ENCODE measurements around the gene MAP1B.

MAP1B gene

DNA sequence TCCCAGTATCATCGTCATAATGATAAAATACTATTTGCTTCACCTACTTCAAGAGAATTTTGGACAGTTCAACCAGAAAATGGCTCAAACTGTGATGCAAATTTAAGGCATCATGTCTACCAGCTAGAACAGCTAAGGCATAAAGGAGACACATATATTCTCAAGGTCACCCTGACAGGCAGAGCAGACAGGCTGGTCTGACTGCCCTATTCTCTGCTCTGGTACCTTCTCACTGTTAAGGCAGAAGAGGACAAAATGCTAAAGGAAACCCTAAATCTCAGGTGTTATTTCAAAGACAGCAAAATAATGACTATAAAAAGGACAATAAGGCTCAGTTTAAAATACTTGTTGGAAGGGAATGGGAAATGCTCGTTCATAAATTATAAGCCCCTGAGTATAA lies 125.6 kb downstream of the MAP1B start:
- no peaks in the 10 kb centered on the region for H3K4me1 ChIP-seq (ENCODE audit: low read length)
- no peaks in the 10 kb centered on the region for H3K9me3 ChIP-seq (replicated peaks; ENCODE audit: insufficient read depth, low read length)
- no peak for DNase-seq
- no peaks in the 10 kb centered on the region for H3F3A ChIP-seq (ENCODE audit: insufficient read depth, low read length)
- H3K27me3 ChIP-seq (replicated peaks; ENCODE audit: insufficient read depth, low read length): no peaks in the 10 kb centered on the region
- H3K4me2 ChIP-seq (ENCODE audit: low read depth, low read length): no peak overlapping the region
- no peak overlapping the region for H3K27ac ChIP-seq (ENCODE audit: low read length)
- H3K79me2 ChIP-seq (ENCODE audit: low read length): no peaks in the 10 kb centered on the region
- no peak overlapping the region for H3K9ac ChIP-seq (ENCODE audit: low read length)
- H3K36me3 ChIP-seq (replicated peaks; ENCODE audit: insufficient read depth, low read length): 0 out of 2 replicates have a peak, but pooled peaks cover 3% of the 10 kb centered on the region
- 0 out of 2 replicates have a peak, but pooled peaks cover 3% of the 10 kb centered on the region for H4K20me1 ChIP-seq (ENCODE audit: insufficient read depth, low read length)
- H3K9me2 ChIP-seq (replicated peaks; ENCODE audit: insufficient read depth, low read length): no peaks in the 10 kb centered on the region
- H2AFZ ChIP-seq (ENCODE audit: low read length): no peak overlapping the region
- TF ChIP-seq, protein P1, sequence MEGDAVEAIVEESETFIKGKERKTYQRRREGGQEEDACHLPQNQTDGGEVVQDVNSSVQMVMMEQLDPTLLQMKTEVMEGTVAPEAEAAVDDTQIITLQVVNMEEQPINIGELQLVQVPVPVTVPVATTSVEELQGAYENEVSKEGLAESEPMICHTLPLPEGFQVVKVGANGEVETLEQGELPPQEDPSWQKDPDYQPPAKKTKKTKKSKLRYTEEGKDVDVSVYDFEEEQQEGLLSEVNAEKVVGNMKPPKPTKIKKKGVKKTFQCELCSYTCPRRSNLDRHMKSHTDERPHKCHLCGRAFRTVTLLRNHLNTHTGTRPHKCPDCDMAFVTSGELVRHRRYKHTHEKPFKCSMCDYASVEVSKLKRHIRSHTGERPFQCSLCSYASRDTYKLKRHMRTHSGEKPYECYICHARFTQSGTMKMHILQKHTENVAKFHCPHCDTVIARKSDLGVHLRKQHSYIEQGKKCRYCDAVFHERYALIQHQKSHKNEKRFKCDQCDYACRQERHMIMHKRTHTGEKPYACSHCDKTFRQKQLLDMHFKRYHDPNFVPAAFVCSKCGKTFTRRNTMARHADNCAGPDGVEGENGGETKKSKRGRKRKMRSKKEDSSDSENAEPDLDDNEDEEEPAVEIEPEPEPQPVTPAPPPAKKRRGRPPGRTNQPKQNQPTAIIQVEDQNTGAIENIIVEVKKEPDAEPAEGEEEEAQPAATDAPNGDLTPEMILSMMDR (IDR thresholded peaks at IDR 0.05; ENCODE audit: low read length): no peak
- no peak for TF ChIP-seq EZH2 (optimal IDR thresholded peaks at IDR 0.05; ENCODE audit: low read depth, low read length)
- no peak for TF ChIP-seq EZH2phosphoT487 (IDR thresholded peaks at IDR 0.05; ENCODE audit: low read length)
- H3K4me3 ChIP-seq (ENCODE audit: low read length): no peak overlapping the region

DNA sequence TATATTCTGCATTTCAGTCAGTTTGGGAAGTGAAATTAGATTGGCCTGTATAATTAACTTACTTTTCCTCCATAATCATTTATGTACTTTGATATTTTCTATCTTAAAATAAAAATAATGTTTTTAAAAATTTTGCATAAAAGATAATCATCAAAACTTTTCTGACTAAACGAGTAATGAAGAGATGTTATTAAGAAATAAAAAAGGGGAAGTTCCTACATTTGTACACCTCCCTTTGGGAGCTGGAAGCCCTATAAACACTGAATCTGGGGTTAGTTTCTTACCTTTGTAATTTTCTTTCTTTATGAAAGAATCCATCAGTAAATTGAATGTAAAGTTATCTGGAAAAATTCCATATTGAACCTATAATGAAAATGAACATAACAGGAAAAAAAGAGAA lies 126.6 kb downstream of the MAP1B start:
- Histone ChIP-seq H3K27ac (ENCODE audit: low read length) (no peak overlapping the region), H3K36me3 (replicated peaks; ENCODE audit: insufficient read depth, low read length) (0 out of 2 replicates have a peak, but pooled peaks cover 3% of the 10 kb centered on the region), H3K79me2 (ENCODE audit: low read length) (no peaks in the 10 kb centered on the region), H3K9ac (ENCODE audit: low read length) (no peak overlapping the region), H3F3A (ENCODE audit: insufficient read depth, low read length) (no peaks in the 10 kb centered on the region), H3K27me3 (replicated peaks; ENCODE audit: insufficient read depth, low read length) (no peaks in the 10 kb centered on the region), H4K20me1 (ENCODE audit: insufficient read depth, low read length) (0 out of 2 replicates have a peak, but pooled peaks cover 3% of the 10 kb centered on the region), H3K4me3 (ENCODE audit: low read length) (no peak overlapping the region), H3K9me2 (replicated peaks; ENCODE audit: insufficient read depth, low read length) (no peaks in the 10 kb centered on the region), H3K4me1 (ENCODE audit: low read length) (no peaks in the 10 kb centered on the region), H2AFZ (ENCODE audit: low read length) (no peak overlapping the region), H3K4me2 (ENCODE audit: low read depth, low read length) (no peak overlapping the region), H3K9me3 (replicated peaks; ENCODE audit: insufficient read depth, low read length) (no peaks in the 10 kb centered on the region)
- TF ChIP-seq, protein P1 (IDR thresholded peaks at IDR 0.05; ENCODE audit: low read length): no peak
- TF ChIP-seq EZH2phosphoT487 (IDR thresholded peaks at IDR 0.05; ENCODE audit: low read length): no peak
- no peak for TF ChIP-seq EZH2 (optimal IDR thresholded peaks at IDR 0.05; ENCODE audit: low read depth, low read length)
- no peak for DNase-seq

DNA sequence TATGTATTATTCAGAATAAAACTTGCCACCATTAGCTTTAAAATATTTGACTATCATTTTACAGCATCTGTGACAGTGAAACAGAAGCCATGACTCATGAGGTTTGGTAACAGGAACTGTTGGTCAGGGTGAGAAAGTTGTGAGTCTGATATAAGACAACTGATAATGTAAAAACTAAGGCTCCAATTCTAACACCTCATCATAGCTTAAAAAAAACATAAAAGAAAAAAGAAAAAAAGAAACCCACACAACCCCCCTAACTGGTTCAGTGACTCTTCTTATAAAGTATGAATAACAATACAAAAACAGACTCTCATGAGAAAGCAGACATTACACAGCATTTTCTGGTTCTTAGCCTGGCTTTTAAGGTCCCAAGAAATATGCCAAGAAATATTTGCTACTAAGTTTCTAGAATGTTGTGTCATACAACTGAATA lies 127.0 kb downstream of the MAP1B start:
- Histone ChIP-seq H3K4me2 (ENCODE audit: low read depth, low read length) (no peak overlapping the region), H3K4me1 (ENCODE audit: low read length) (no peaks in the 10 kb centered on the region), H2AFZ (ENCODE audit: low read length) (no peak overlapping the region), H3K36me3 (replicated peaks; ENCODE audit: insufficient read depth, low read length) (0 out of 2 replicates have a peak, but pooled peaks cover 3% of the 10 kb centered on the region), H3K9me2 (replicated peaks; ENCODE audit: insufficient read depth, low read length) (no peaks in the 10 kb centered on the region), H3K27me3 (replicated peaks; ENCODE audit: insufficient read depth, low read length) (no peaks in the 10 kb centered on the region), H3K9me3 (replicated peaks; ENCODE audit: insufficient read depth, low read length) (no peaks in the 10 kb centered on the region), H3K9ac (ENCODE audit: low read length) (no peak overlapping the region), H3K79me2 (ENCODE audit: low read length) (no peaks in the 10 kb centered on the region), H3F3A (ENCODE audit: insufficient read depth, low read length) (no peaks in the 10 kb centered on the region), H3K27ac (ENCODE audit: low read length) (no peak overlapping the region), H4K20me1 (ENCODE audit: insufficient read depth, low read length) (0 out of 2 replicates have a peak, but pooled peaks cover 3% of the 10 kb centered on the region), H3K4me3 (ENCODE audit: low read length) (no peak overlapping the region)
- TF ChIP-seq, protein P1 (IDR thresholded peaks at IDR 0.05; ENCODE audit: low read length): no peak
- no peak for TF ChIP-seq EZH2 (optimal IDR thresholded peaks at IDR 0.05; ENCODE audit: low read depth, low read length)
- DNase-seq: no peak

Measured in MM.1S (cell line).